ENCODE data around the gene CCNA1. TPM values are rescaled to one million over a fixed set of nuclear protein-coding genes. Genes with fewer than 3 reads are reported as not detected.

The CCNA1 gene
- total RNA-seq, 1 experiment from 2014 or later = not detected

DNA sequence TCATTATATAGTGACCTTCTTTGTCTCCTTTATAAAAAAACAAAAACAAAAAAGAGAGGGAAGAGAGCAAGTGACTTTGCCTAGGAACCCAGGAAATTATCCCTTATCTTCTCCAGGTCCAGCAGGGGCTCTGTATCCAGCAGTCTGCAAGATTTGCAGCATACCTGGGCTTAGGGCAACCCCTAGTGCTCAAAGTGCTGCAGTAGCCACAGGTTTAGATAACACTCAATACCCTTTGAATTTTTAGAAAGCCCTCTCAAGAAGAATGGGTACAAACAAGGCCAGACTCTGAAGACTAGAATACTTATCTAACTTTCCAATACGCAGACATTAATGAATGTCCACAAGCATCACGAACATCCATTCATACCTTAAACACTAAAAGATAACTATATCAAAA, 43.2 kb downstream of the CCNA1 start:
- no peaks in the 10 kb centered on the region for H3K4me1 ChIP-seq (ENCODE audit: control insufficient read depth in 1 of 2, insufficient read depth in 2 of 2, low read length in 2 of 2)
- no peak overlapping the region for H3K9ac ChIP-seq (ENCODE audit: low read length)
- no peaks in the 10 kb centered on the region for H3K36me3 ChIP-seq (ENCODE audit: control insufficient read depth in 1 of 2, insufficient read depth in 2 of 2, low read length in 2 of 2)
- peaks cover 0 to 4% of the 10 kb centered on the region in 2 experiments; a peak in 1 of 4 replicates for H3K9me3 ChIP-seq (ENCODE audit: control insufficient read depth in 1 of 2, insufficient read depth in 1 of 2, low read depth in 1 of 2, low read length in 2 of 2)
- no peaks in the 10 kb centered on the region for H4K20me1 ChIP-seq (ENCODE audit: insufficient read depth)
- no peak for TF ChIP-seq POLR2A (IDR thresholded peaks at IDR 0.05; ENCODE audit: borderline replicate concordance, extremely low read depth, insufficient read depth, insufficient read length)
- no peak for TF ChIP-seq EZH2 (IDR thresholded peaks at IDR 0.05)
- no peak for TF ChIP-seq SP1 (IDR thresholded peaks at IDR 0.05; ENCODE audit: low read depth)
- no peak for TF ChIP-seq ZNF274 (IDR thresholded peaks at IDR 0.05; ENCODE audit: low read depth, low read length)
- TF ChIP-seq CBX3 (IDR thresholded peaks at IDR 0.05; ENCODE audit: low read depth) = no peak
- TF ChIP-seq RAD21 (IDR thresholded peaks at IDR 0.05; ENCODE audit: low read depth) = no peak
- TF ChIP-seq EGR1 (IDR thresholded peaks at IDR 0.05; ENCODE audit: low read depth) = no peak
- no peak for TF ChIP-seq ZFX (IDR thresholded peaks at IDR 0.05)
- no peak for TF ChIP-seq FOSL1 (IDR thresholded peaks at IDR 0.05; ENCODE audit: low read depth)
- no peak for TF ChIP-seq SIN3A (IDR thresholded peaks at IDR 0.05; ENCODE audit: low read depth)
- TF ChIP-seq TCF7L2 (IDR thresholded peaks at IDR 0.05; ENCODE audit: borderline replicate concordance, extremely low read depth, insufficient read depth, insufficient read length) = no peak
- TF ChIP-seq, protein P1, sequence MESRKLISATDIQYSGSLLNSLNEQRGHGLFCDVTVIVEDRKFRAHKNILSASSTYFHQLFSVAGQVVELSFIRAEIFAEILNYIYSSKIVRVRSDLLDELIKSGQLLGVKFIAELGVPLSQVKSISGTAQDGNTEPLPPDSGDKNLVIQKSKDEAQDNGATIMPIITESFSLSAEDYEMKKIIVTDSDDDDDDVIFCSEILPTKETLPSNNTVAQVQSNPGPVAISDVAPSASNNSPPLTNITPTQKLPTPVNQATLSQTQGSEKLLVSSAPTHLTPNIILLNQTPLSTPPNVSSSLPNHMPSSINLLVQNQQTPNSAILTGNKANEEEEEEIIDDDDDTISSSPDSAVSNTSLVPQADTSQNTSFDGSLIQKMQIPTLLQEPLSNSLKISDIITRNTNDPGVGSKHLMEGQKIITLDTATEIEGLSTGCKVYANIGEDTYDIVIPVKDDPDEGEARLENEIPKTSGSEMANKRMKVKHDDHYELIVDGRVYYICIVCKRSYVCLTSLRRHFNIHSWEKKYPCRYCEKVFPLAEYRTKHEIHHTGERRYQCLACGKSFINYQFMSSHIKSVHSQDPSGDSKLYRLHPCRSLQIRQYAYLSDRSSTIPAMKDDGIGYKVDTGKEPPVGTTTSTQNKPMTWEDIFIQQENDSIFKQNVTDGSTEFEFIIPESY (IDR thresholded peaks at IDR 0.05; ENCODE audit: extremely low read depth, insufficient replicate concordance, low read length) = no peak
- TF ChIP-seq, protein P2, sequence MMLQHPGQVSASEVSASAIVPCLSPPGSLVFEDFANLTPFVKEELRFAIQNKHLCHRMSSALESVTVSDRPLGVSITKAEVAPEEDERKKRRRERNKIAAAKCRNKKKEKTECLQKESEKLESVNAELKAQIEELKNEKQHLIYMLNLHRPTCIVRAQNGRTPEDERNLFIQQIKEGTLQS (IDR thresholded peaks at IDR 0.05) = no peak
- no peak for TF ChIP-seq YY1 (IDR thresholded peaks at IDR 0.05; ENCODE audit: extremely low read depth, insufficient replicate concordance, low read depth, low read length)
- TF ChIP-seq ELF1 (IDR thresholded peaks at IDR 0.05; ENCODE audit: borderline replicate concordance, low read depth) = no peak
- no peak for TF ChIP-seq EZH2phosphoT487 (IDR thresholded peaks at IDR 0.05; ENCODE audit: borderline replicate concordance)
- TF ChIP-seq, protein P3, sequence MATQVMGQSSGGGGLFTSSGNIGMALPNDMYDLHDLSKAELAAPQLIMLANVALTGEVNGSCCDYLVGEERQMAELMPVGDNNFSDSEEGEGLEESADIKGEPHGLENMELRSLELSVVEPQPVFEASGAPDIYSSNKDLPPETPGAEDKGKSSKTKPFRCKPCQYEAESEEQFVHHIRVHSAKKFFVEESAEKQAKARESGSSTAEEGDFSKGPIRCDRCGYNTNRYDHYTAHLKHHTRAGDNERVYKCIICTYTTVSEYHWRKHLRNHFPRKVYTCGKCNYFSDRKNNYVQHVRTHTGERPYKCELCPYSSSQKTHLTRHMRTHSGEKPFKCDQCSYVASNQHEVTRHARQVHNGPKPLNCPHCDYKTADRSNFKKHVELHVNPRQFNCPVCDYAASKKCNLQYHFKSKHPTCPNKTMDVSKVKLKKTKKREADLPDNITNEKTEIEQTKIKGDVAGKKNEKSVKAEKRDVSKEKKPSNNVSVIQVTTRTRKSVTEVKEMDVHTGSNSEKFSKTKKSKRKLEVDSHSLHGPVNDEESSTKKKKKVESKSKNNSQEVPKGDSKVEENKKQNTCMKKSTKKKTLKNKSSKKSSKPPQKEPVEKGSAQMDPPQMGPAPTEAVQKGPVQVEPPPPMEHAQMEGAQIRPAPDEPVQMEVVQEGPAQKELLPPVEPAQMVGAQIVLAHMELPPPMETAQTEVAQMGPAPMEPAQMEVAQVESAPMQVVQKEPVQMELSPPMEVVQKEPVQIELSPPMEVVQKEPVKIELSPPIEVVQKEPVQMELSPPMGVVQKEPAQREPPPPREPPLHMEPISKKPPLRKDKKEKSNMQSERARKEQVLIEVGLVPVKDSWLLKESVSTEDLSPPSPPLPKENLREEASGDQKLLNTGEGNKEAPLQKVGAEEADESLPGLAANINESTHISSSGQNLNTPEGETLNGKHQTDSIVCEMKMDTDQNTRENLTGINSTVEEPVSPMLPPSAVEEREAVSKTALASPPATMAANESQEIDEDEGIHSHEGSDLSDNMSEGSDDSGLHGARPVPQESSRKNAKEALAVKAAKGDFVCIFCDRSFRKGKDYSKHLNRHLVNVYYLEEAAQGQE (IDR thresholded peaks at IDR 0.05; ENCODE audit: low read depth) = no peak
- TF ChIP-seq JUND (IDR thresholded peaks at IDR 0.05) = no peak
- TF ChIP-seq CEBPB (IDR thresholded peaks at IDR 0.05; ENCODE audit: low read depth) = no peak
- TF ChIP-seq SRF (IDR thresholded peaks at IDR 0.05; ENCODE audit: low read depth) = no peak
- H2AFZ ChIP-seq (ENCODE audit: low read depth, low read length, poor library complexity, severe bottlenecking) = no peak overlapping the region
- no peak overlapping the region for H3K4me2 ChIP-seq (ENCODE audit: low read length)
- DNase-seq (ENCODE audit: low read depth, low spot score) (no peak), ATAC-seq (no peak)
- H3K9me2 ChIP-seq (ENCODE audit: insufficient read depth) = no peaks in the 10 kb centered on the region
- no peak overlapping the region for H3K4me3 ChIP-seq (replicated peaks in 1 of 2; ENCODE audit: low read depth in 1 of 2, low read length in 2 of 2)
- H3K79me2 ChIP-seq (ENCODE audit: insufficient read depth, low read length) = no peaks in the 10 kb centered on the region
- RAD21 ChIA-PET (ENCODE audit: low non-redundant PET in 1 of 2, low total read pairs in 2 of 2, uncharacterized antibody in 2 of 2, unreplicated experiment in 2 of 2) = no interaction called here
- intact Hi-C loops (cut with micrococcal nuclease) = no loop called here
- no peak overlapping the region for H3K27ac ChIP-seq (ENCODE audit: low read depth, low read length)
- no peaks in the 10 kb centered on the region for H3K27me3 ChIP-seq (ENCODE audit: insufficient read depth, low read length)
- POLR2A ChIA-PET = no interaction called here
- CTCF ChIA-PET = no interaction called here
- no TSS peak for BruUV-seq (replicated peaks)
